HG03460 (cell line): ENCODE data around the gene CHD3.
"Not testable (repeated sequence)": the region's sequence is repeated elsewhere in the genome, so short reads cannot be mapped to it uniquely, and the experiment has no call there.

Experiments
- ATAC-seq: cut with Tn5 transposase; IDR thresholded peaks from one replicate; pipeline ENCODE4 v1.9.1; 2021; ENCODE audit not compliant: unreplicated experiment

The CHD3 gene

DNA sequence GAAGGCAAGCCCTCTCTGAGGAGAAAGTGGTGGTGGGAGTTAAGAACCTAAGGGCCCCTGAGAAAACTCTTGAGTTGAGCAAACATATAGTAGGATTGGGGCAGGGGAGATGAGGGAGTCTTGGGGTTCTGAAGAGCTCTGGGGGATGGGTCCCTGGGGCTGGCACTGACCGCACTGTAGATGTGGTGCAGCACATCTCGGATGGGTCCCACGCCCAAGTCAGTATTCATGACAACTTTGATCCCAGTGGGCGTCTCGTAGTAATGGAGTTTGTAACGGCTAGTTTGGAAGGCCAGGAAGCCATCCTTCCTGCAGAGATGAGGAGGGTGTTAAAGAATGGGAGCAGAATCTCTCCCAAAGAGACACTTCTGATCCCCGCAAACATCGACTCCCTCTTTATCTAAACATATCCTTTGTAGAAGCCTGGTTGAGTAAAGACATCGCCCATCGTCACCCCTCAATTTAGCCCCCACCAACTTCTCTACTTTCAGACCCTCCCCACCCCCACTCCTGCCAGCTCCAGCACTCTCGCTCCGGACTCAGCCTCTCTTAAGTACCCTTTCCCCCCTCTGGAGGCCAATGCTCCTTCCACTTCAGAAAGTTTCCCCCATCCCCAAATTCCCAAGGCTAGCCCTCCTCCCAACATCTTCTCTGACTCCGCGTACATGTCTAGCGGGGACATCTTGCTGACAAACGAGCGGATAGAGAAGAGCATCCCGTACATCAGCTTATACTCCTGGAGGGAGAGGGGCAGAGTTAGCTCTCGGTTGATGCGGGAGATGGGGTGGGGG is 42.4 kb downstream of the CHD3 start:
- no peak for ATAC-seq

DNA sequence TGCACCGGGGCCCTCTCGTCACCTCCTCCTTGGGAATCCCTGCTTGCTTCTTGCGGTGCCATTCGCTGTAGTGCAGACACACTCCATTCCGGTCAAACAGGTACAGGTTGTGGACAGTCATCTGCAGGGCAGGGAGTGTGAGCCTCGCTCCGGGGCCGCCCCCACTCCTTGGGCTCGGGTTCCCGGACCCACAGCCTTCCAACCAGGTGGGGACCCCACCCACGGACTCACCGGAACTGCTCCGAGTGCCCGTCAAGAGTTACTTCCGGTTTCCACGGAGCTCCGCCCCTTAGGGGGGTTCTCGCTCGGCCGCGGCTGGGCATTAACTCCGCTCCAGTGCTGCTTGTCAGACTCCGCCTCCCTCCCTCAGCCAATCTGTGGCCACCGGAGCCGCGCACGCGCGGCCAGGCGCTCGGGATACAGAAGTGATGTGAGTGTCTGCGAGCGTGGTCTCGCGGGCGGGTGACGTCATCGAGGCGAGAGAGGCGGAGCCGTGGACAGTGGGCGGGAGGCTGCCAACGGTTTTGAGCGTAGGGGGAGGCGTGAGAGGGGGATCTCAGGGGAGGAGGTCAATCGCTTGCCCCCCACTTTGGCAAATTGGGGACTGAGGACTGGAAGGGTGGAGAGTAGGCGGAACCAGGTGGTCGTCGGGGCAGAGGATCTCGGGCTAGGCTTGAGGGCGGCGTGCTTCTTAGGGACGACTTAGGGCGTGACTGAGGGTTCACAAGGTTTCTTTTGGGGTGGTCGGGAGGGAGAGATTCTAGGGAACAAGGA is 43.3 kb downstream of the CHD3 start, which contains the start of the genes CNTROB and TRAPPC1:
Gene CNTROB (plus strand): TSS at position 498 of the 774 bp plus-strand sequence. CDS start 874 bp downstream, outside the sequence.
Gene TRAPPC1 (minus strand): TSS at position 238 of the 774 bp plus-strand sequence. CDS start 117 bp downstream, at position 121.
- ATAC-seq, result peak; percentile 89

DNA sequence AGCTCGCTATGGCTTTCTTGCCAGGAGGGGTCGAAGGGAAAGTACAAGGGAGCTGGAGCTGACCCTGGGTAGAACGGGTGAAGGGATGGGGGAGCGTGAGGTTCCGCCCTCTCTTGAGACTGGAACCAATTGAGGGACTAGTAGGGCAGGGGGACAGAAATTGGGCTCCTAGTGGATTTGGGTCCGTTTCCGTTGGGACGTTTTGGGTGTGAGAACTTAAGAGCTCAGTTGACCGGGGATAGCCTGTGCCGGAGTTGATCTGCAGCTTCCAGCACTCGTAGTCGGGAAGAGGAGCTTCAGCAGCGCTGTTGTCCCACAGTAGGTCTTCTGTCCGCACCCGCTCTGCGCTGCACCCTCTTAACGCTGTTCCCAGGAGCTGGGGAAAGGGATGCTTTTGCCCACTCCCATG is 43.9 kb downstream of the CHD3 start:
- ATAC-seq, result peak; percentile 20

DNA sequence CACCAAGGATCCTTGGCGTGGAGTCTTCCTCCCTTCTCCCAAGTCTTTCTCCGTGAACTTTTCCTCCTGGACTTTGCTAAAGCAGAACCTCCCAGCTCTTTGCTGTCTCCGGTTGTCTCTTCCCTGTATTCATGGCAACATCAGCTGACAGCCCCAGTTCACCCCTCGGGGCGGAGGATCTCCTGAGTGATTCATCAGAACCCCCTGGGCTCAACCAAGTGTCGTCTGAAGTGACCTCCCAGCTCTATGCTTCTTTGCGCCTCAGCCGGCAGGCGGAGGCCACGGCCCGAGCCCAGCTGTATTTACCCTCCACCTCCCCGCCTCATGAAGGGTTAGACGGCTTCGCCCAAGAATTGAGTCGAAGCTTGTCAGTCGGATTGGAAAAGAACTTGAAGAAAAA is 44.4 kb downstream of the CHD3 start:
- ATAC-seq, result no peak

DNA sequence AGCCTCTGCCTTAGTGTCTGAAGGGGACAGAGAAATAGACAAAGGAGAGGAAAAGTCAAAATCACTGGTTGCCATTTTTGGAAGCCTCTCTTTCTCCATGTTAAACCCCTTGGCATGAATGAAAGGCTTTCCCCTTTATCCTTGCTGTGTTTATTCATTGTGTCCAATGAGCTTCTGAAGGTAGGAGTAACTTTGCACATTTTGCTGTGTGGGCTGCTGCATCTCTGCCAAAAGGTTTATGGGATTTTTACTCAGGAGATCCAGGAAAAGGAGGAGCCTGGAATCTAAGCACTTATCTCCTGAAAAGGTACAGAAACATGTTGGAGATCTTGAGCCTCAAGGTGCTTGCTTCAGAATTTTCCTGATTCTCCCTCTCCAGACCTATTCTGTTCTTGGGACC is 47.3 kb downstream of the CHD3 start:
- no peak for ATAC-seq

DNA sequence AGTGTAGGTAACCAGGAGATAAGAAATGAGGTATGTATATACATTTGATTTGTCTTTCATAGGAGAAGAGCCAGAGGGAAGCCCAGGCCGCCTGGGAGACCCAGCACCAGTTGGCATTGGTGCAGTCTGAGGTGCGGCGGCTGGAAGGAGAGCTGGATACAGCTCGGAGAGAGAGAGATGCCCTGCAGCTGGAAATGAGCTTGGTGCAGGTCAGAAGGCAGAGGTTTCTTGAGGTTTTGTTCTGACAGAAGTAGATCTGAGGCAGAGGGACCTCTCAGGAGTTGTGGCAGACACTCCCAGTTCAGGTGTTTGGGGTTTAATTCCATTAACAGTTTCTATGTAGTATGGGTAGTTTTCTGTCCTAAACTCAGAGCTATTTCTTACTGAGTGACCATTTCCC is 51.4 kb downstream of the CHD3 start:
- ATAC-seq, result no peak

DNA sequence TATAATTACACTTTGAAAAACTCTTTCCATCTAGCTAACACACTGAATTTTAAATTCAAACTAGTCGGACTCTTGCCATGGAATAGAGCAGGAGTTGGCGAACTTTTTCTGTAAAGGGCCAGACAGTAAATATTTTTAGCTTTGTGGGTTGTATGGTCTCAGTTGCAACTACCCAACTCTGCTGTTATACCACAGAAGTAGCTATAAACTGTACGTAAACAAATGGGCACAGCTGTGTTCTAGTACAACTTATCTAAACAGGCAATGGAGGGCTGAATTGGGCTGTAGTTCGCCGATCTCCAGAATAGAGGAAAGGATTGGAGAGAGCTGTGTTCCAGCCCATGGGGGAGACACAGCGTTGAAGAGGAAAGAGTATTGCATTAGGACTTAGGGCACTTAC is 52.2 kb downstream of the CHD3 start:
- no peak for ATAC-seq

DNA sequence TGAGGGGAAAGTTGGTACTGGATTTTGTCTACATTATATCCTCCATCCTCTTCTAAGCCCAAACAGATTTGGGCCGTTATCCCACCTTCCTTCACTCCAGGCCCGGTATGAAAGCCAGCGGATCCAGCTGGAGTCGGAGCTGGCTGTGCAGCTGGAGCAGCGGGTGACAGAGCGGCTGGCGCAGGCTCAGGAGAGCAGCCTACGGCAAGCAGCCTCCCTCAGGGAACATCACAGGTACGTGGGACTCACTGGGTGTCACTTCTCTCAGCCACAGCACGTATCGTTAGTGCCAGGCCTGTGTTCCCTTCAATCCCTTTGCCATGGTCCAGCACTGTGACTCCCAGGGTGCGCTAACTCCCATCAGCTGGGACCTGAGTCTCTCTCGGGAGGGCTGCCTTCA is 54.7 kb downstream of the CHD3 start:
- no peak for ATAC-seq

DNA sequence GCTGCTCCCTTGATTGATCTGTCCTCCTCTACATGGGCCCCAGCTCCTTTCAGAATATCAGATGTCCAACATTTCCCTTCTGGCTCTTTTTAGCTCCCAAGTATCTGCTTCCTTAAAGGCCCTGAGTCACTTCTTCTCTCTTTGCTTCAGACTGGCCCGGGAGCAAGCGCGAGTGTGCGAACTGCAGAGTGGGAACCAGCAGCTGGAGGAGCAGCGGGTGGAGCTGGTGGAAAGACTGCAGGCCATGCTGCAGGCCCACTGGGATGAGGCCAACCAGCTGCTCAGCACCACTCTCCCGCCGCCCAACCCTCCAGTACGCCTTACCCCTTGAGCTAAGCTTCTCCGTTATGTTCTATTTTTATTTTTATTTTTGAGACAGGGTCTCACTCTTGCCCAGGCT is 55.7 kb downstream of the CHD3 start:
- ATAC-seq, result no peak

DNA sequence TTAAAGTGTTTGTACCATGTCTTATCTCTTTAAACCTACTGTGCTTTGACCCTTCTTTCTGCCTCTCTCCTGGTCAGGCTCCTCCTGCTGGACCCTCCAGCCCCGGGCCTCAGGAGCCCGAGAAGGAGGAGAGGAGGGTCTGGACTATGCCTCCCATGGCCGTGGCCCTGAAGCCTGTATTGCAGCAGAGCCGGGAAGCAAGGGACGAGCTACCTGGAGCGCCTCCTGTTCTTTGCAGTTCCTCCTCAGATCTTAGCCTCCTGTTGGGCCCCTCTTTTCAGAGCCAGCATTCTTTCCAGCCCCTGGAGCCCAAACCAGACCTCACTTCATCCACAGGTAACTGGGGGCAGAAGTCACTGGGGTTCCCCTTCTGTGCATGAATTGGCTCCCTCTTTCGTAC is 57.1 kb downstream of the CHD3 start:
- no peak for ATAC-seq

DNA sequence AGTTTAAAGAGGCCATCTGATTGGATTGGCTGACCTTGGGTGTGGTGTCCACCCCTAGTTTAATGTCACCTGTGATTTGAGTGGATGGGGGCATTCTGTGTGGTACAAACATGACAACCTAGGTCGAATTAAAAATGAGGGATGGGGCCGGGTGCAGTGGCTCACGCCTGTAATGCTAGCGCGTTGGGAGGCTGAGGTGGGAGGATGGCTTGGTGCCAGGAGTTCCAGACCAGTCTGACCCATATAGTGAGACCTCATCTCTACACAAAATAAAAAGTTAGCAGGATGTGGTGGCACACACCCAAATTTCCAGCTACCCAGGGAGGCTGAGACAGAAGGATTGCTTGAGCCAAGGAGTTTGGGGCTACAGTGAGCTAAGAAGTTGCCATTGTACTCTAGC is 57.9 kb downstream of the CHD3 start:
- ATAC-seq, result no peak

DNA sequence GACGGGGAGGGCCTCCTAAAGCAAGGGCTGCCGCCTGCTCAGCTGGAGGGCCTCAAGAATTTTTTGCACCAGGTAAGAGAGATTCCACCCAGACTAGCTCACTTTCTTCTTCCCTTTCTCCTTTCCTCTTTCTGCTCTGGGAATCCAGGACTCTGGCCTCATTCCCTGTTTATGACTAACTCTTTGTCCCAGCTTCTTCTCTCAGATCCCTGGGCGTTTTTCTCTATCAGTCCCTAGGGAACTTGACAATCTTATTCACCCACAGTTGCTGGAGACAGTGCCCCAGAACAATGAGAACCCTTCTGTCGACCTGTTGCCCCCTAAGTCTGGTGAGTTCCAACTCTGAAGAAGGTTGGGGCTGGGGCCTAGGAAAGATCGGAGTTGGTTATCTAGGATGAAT is 59.1 kb downstream of the CHD3 start:
- no peak for ATAC-seq

DNA sequence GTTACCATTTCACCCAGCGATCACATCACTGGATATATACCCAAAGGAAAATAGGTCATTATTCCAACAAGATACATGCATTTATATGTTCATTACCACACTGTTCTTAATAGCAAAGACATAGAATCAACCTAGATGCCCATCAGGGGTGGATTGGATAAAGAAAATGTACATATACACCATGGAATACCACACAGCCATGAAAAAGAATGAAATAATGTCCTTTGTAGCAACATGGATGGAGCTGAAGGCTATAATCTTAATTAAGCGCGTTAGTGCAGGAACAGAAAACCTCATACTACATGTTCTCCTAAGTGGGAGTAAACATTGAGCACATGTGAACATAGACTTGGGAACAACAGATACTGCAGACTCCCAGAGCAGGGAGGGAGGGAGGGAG is 62.0 kb downstream of the CHD3 start:
- ATAC-seq, result no peak

DNA sequence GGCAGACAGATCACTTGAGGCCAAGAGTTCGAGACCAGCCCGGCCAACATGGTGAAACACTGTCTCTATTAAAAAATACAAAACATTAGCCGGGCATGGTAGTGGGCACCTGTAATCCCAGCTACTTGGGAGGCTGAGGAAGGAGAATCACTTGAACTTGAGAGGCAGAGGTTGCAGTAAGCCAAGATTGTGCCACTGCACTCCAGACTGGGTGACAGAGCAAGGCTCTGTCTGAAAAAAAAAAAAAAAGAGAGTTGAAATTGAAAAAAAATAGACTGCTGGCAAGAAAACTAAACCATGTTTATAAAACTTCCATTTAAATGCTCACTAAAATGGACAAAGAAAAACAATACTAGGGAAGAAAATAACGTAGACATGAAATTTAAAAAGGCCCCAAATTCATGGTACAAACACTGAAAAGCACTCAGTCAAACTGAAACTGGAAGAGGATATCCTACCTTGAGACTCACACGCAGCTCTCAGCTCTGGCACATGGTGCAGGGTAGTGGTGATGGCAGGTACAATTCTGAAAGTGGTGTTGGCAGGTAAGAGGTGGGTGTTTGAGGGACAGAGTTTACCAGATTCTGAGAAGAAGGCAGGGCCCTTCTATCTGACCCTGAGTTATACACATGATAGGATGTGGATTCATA is 62.7 kb downstream of the CHD3 start:
- no peak for ATAC-seq

DNA sequence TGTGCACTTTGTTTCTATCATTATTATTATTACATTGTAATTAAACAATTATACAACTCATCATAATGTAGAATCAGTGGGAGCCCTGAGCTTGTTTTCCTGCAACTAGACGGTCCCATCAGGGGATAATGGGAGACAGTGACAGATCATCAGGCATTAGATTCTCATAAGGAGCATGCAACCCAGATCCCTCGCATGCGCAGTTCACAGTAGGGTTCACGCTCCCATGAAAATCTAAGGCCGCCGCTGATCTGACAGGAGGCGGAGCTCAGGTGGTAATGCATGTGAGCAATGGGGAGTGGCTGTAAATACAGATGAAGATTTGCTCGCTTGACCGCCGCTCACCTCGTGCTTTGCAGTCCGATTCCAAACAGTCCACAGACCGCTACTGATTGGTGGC is 64.7 kb downstream of the CHD3 start:
- not testable (repeated sequence) for ATAC-seq

DNA sequence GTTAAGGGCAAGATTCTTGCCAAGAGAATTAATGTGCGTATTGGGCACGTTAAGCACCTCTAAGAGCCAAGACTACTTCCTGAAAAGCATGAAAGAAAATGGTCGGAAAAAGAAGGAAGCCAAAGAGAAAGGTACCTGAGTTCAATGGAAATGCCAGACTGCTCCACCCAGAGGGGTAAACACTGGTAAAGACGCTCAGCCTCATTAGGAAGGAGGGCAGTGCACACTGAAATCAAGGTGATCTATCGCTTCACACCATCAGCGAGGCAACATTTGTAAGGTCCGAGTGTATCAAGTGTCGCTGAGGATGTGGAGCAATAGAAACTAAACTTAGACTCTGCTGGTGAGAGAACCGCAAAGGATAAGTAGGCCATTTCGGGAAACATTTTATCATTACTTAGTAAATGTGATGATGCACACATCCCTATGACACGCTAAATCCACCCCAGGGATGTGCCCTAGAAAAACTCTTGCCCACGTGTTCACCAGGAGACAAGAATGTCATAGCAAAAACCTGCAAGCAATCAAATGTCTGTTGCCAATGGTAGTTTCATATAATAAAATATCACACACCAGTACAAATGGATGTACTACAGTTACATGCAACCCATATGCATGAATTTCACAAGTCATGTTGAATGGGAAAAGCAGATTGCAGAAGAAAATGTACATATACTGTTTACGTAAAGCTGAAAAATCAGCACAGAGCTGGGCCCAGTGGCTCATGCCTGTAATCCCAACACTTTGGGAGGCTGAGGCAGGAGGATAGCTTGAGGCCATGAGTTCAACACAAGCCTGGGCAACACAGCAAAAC is 67.0 kb downstream of the CHD3 start:
- no peak for ATAC-seq

DNA sequence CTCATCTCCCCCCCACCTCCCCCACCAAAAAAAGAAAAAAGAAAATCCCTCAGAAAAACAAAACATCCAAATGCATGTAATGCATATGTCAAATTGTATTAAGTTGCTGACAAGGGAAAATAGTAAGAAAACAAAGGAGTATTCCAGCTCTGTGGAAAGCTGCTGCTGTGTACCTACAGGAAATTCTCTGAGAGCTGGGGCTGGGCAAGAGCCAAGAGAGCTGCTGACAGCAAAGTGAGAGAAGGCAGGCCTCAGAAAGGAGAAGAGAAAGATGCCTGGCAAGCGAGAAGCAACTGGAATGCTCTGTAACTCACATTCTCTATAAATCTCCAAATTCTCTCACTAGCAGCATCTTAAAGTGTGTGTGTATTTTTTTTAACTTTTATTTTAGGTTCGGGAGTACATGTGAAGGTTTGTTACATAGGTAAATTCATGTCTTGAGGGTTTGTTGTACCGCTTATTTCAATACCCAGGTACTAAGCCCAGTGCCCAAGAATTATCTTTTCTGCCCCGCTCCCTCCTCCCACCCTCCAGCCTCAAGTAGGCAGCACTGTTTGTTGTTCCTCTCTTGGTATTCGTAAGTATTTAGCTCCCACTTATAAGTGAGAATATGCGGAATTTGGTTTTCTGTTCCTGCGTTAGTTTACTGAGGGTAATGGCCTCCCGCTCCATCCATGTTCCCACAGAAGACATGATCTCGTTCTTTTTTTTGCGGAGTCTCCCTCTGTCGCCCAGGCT is 67.8 kb downstream of the CHD3 start:
- ATAC-seq, result no peak

DNA sequence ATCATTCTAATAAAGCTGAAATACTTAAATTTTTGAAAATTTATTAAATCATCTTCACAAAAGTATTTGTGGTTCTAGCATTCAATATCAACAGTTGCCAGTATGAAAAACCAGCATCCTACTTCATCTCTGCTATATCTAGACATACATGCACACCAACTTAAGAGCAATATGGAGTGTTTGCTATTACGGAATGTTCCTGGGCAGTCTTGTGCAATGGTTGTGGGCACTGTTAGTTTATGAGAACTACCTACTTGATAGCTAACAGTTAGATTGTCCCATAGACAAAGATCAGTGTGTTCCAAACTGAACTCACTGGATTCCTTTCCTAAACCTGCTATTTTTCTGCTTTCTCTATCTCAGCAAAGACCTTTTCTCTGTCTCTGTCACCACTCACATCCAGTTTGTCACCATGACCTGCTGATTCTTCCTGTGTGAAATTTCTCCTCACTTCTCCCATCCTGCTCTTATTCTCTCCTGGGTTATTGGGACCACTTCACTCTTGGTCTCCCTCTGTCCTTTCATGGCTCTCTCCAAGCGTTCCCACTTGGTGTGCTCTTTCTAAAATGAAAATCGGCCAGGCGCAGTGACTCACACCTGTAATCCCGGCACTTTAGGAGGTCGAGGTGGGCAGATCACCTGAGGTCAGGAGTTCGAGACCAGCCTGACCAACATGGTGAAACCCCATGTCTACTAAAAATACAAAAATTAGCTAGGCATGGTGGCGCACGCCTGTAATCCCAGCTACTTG is 71.1 kb downstream of the CHD3 start:
- no peak for ATAC-seq

DNA sequence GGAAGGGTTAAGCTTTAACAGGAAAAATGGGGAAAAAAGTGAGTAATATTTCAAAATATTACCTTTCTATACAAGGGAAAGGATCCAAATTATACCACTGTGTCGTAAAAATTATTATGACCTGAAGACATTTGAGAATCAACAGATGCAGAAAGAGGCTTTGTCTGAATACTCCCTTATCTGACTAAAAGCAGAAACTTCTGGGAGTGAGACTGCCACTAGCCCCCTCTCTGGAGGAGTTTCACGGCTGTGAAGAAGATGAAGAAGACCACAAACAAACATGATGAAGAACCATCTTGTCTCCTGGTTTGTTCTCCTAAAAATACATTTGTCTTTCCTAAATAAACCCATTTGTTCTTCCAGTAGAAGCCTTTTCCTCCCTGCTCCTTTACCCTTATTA is 72.8 kb downstream of the CHD3 start:
- ATAC-seq, result no peak
